B cell (primary cell): ENCODE data around the gene CAMTA1.

Experiments used
- CTCF ChIP-seq: fragments of 200-600 bp; IDR thresholded peaks from one replicate; pipeline ENCODE4 v1.8.0; 2022; ENCODE audit warnings: antibody characterized with exemption, mild to moderate bottlenecking
- EZH2 ChIP-seq: IDR thresholded peaks from 2 replicates; pipeline ENCODE4 v1.6.1; 2012; ENCODE audit warnings: borderline replicate concordance, low read depth, mild to moderate bottlenecking, moderate library complexity, low read length; ENCODE audit not compliant: insufficient read depth, poor library complexity, severe bottlenecking

- TF ChIP-seq CTCF, result no peak
- TF ChIP-seq EZH2, result no peak
Observed at GRCh38 chr1:7380712-7381111, 595.5 kb downstream of the CAMTA1 start.
